GM19455 (cell line): ENCODE measurements around the gene AQP11.
A peak's percentile ranks its signal among the peaks of the same experiment; 100 is the strongest.
"Not testable (repeated sequence)": the region's sequence is repeated elsewhere in the genome, so short reads cannot be mapped to it uniquely, and the experiment has no call there.

ENCODE experiments used
- ATAC-seq: cut with Tn5 transposase; IDR thresholded peaks from one replicate; pipeline ENCODE4 v1.9.1; 2021; ENCODE audit not compliant: unreplicated experiment

Gene AQP11, protein sequence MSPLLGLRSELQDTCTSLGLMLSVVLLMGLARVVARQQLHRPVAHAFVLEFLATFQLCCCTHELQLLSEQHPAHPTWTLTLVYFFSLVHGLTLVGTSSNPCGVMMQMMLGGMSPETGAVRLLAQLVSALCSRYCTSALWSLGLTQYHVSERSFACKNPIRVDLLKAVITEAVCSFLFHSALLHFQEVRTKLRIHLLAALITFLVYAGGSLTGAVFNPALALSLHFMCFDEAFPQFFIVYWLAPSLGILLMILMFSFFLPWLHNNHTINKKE

DNA sequence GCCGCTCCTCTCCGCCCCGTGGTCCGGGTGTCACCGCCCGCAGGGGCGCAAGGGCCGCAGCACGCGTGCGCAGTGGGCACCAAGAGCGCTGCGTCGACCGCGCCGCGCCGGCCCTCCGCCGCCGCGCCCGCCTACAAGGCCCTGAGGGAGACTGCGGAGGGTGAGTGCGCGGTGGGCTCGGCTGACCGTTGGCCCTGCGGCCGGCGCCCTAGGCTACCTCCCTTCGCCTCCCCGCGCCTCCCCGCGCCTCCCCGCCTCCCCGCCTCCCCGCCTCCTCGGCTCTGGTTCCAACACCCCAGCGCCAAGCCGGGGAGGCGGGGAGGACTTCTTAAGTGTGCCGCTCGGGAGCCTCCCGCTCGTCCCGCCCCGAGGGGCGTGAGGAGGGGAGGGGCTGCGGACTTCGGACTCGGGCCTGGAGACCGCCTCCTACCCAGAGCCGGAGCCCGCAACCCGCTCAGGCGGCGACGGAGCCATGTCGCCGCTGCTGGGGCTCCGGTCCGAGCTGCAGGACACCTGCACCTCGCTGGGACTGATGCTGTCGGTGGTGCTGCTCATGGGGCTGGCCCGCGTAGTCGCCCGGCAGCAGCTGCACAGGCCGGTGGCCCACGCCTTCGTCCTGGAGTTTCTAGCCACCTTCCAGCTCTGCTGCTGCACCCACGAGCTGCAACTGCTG lies at the start of gene AQP11:
Gene AQP11, plus strand, starts transcription at position 433 of the 673 bp plus-strand sequence. Its CDS starts 40 bp downstream, at position 473.
- ATAC-seq = peak; percentile 89

DNA sequence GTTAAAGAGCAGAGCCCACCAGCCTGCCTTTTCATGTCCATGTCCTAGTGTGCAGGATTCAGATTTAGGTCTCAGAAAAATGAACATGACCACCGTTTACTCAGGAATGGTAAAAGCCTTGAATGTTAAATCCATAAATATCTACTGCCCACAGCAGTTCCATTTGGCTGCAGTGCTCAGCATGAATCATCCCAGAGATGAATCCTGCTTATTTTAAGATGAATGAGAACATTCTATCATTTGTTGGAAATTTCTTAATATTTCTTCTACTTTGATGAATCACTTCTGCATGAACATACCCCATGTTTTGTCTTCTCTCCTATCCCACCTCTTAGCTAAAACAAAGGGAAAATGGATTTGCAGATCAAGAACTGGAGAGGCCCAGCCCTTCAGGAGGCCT lies 47.5 kb upstream of the AQP11 start:
- no peak for ATAC-seq

DNA sequence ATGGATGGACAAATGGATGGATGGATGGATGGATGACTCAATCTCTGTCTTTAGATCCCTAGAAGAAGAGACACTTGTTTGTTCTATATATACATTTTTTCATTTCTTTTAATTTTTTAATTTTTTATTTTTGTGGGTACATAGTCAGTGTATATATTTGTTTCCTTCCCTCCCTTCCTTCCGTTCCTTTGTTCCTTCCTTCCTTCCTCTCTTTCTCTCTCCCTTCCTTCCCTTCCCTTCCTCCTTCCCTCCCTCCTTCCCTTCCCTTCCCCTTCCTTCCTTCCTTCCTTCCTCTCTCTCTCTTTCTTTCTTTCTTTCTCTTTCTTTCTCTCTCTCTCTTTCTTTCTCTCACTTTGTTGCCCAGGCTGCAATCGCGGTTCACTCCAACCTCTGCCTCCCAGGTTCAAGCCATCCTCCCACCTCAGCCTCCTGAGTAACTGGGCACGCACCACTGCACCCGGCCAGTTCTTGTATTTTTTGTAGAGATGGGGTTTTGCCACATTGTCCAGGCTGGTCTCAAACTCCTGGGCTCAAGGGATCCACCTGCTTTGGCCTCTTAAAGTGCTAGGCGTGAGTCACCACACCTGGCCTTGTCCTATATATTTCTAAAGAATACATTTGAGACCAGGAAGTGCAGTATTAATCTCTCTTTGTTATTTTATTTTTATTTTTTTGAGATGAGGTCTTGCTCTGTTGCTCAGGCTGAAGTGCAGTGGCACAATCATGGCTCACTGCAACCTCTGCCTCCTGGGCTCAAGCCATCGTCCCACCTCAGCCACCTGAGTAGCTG lies 42.5 kb upstream of the AQP11 start:
- no peak for ATAC-seq

DNA sequence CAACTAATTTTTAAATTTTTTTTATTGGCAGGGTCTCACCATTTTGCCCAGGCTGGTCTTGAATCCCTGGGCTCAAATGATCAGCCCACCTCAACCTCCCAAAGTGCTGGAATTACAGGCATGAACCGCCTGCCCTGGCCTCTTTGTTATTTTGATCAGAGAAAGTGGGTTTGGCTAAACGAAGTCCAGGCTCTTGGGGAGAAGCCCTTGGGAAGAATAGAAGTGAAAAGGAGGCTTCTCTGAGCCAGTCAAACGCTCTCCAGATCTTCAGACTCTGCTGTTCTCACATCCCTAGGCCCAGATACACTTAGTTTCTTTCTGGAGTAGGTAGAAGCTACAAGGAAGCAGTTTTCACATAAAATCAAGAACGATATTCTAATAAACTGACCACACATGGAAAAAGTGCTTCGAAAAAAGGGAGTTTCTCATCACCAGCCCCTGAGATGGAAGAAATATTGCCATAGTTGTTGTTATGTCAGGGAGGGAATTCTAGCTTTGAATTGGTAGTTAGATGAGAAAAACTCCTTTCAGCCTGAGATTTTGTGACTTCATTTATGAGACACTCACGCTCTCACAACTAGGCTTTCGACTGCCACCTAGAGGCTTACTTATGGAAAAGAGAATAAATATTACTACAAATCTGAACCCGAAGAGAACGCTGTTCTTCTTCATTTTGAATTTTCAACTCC lies 41.7 kb upstream of the AQP11 start:
- no peak for ATAC-seq

DNA sequence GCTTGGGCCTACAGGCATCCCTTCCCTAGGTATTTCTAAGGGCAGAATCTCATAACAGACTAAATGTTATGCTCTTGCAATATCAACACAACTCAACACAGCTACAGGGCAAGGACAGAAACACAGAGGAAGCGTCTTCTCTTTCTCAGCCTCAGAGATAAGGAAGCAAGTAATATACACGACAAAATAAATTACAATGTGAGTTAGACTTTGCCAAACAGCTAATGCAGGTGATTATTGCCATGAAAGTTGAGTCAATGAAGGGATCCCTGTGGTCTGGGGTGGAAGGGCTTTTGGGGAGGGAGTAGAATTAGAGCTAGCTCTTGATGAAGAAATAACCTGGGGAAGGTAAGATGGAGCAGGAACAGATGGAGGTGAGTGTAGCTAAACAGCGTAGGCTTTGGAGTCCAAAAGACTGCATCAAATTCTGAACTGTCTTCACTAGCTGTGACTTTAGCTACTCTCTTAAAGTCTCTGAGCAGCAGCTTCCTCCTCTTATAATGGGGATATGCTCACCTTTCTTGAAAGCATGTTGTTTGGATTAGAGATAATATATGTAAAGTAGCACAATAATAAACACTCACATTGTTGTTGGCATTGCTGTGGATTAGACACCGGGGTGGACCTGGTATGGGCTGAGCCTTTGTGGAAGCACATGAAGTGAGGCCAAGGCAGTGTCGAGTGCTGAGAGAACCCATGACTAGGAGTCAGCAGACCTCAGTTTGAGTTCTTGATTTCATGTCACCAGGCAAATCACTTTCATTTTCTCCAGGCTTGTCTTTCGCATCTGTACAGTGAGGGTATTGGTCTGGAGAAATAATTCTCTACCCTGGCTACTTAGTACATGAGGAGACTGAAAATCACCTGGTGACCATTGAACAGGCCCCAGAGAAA lies 41.0 kb upstream of the AQP11 start:
- no peak for ATAC-seq

DNA sequence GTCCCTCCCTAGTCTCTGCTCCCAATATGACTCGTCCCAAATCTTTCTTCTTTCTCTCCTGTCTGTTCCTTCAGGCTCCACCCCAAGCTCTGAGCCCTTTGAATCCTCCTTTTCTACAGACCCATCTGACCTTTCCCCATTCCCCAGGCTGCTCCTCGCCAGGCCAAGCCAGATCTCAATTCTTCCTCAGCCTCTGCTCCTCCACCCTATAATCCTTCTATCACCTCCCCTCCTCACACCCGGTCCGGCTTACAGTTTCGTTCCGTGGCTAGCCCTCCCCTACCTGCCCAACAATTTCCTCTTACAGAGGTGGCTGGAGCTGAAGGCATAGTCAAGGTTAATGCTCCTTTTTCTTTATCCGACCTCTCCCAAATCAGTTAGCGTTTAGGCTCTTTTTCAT lies 38.3 kb upstream of the AQP11 start:
- ATAC-seq = not testable (repeated sequence)

DNA sequence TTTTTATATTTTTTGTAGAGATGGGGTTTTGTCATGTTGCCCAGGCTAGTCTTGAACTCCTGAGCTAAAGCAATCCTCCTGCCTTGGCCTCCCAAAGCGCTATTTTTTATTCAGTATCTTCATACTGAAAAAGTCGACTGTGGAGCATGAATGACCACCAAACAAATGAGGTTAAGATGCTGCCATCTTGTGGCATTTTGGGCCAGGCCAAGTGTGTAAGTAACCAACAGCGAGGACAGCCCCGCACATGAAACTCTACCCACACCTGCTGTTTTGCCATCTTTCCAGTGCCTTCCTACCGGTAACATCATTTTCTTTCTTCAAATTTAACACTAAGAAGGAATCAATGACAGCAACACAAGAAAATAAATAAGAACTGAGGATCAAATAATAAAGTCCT lies 32.2 kb upstream of the AQP11 start:
- ATAC-seq = no peak

DNA sequence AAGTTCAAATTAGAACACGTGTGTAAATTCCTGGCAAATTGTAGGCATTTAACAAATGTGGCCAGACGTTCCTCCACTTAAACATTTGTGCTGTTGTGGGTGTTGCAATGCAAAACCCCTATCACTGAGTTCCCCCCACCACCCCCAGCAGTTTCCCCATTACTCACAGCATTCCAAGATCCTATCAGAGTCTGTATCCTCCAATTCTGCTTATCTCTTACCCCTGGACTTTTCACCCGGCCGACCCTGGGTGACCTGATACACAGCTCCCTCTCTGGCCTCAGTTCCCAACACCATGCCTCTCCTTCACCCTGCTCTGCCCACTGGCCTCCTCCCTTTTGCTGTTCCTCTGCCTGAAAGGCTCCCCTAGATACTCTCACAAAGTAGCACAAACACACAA lies 31.4 kb upstream of the AQP11 start:
- ATAC-seq = no peak

DNA sequence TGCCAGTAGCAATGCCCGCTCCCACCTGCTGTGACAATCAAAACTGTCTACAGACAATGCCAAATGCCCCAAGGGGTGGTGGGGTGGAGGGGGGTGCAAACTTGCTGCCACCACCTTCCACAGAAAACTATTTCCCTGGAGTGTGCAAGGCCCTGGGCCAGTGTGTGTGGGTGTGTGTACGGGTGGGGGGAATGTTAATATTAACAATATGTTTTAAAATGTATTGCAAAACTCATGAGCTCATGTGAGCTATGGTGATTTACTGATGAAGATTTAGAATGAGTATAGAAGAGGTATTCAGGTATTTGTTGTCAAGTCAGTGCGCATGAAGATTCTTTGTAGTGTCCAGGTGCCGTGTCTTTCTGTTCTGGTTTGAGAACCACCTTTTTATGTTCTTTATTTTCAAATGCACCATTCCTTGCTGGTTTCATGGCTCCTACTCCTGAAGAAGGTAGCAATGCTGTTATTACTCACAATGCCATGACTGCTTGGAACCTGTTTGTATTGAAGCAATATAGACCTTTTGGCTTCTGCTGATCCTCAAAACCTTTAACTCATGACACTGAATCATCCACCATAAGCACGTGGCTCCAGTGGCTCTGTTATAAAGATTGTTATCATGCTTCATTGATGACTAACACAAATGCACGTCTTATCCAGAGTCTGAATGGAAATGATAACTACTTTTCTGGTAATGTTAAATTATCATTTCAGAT lies 29.9 kb upstream of the AQP11 start:
- no peak for ATAC-seq

DNA sequence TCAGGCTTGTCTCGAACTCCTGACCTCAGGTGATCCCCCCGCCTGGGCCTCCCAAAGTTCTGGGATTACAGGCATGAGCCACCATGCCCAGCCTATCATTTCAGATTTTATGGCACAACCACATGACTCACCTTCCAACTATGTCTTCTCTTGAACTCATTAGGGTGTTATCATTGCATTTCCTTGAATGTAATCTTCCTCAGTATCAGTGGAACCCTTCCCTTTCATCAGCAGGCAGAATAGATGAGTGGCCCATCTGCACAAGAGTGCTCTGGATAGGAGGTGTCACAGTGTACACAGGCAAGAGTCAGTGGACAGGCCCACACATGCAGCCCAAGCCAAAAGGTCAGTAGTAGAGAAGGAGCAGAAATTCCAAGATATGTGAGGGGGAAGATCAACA lies 29.1 kb upstream of the AQP11 start:
- no peak for ATAC-seq

DNA sequence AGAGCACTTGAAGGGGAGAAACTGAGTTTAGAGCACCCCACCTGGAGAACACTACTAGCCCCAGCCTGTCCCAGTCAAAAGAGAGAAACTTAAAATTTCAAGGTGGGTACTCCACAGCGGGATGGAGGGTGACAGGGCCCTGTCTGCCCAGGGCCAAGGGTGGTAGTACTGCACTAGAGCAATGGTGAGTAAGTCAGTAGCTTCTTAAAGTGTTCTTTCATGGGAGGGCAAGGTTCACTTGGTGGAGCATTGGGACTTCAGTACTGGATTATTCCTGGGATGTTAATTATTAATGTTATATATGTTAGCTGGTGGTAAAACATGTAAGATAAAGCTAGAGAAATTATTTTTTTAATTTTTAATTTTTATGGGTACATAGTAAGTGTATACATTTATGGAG lies 28.5 kb upstream of the AQP11 start:
- no peak for ATAC-seq

DNA sequence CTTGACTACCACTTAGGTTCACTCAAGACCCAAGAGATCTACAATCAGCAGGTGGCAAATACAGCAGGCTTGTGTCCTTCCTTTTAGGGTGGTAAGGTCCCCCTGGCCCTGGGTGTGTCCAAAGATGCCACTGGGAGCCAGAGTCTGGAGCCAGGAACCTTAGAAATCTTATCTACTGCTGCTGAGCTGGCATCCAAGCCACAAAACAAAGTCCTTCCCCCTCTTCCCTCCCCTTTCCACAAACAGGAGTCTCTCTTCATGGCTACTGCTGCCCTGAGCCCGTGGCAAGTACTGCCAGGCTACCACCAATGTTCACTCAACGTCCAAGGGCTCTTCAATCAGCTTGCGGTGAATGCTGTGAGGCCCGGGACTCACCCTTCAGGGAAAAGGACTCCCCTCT lies 21.4 kb upstream of the AQP11 start:
- no peak for ATAC-seq

DNA sequence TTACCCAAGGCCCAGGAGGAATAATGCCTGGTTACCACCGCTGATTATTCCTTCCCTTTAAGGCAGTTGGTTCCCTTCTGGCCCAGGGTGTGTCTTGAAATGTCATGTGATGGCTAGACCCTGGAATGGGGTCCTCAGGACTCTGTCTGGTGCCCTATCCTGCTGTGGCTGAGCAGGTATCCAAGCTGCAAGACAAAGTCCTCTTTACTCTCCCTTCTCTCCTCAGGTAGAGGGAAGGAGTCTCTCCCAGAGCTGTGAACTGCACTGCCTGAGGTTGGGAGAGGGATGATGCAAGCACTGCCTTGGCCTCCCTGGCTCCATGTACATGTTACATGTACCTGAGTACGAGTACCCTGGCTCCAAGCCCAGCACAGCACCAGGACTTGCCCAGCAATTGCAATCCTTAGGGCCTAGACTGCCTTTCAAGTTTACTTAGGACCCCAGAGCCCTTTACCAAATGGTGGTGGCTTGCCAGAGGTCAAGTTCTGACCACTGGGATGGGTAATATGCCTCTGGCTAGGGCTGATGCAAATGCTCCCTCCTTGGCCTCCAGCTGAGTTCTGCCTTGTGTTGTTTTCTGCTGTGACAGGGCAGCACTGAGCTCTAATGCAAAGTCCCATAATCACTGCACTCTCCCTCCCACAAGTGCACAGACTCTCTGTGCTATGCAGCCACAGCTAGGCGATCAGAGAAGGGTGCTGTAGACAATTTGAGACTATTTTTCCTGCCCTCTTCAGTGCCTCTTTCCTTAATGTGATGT lies 20.7 kb upstream of the AQP11 start:
- no peak for ATAC-seq

DNA sequence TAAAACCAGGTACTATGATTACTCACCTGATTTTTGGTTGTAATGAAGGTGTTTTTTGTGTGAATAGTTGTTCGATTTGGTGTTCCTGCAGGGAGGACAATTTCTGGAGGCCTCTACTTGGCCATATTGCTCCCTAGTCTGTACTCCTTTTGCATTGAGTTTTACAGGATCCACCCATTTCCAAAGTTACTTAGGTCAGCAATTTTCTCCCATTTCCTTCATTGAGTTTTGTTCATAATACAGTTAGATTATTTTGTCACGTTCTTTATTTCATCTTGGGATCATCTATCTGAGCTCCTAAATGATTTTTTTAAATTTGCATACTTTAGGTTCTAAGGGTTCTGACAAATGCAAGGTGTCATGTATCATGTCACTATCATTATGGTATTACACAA lies 20.1 kb upstream of the AQP11 start:
- ATAC-seq = no peak

DNA sequence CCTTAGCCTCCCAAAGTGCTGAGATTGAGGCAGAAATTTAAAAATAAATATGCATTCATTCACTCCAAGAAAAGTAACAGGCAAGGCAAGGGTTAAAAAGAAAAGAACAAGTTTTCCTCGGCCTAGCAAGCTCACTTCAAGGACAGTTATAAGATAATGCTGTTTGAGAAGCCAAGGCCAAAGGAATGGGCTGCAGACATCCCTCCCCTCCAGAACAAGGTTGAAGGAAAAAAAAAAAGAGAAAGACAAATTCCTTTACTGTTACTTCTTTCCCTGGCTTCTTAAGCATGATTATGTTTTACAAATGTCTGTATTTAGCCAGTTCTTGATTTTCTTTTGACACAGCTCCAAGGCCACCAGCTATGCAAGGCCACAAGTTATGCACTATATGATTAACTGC lies 18.9 kb upstream of the AQP11 start:
- ATAC-seq = not testable (repeated sequence)

DNA sequence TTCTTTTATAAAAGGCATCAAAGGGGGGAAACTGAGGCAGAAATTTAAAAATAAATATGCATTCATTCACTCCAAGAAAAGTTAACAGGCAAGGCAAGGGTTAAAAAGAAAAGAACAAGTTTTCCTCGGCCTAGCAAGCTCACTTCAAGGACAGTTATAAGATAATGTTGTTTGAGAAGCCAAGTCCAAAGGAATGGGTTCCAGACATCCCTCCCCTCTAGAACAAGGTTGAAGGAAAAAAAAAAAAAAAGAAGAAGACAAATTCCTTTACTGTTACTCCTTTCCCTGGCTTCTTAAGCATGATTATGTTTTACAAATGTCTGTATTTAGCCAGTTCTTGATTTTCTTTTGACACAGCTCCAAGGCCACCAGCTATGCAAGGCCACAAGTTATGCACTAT lies 14.3 kb upstream of the AQP11 start:
- ATAC-seq = not testable (repeated sequence)

DNA sequence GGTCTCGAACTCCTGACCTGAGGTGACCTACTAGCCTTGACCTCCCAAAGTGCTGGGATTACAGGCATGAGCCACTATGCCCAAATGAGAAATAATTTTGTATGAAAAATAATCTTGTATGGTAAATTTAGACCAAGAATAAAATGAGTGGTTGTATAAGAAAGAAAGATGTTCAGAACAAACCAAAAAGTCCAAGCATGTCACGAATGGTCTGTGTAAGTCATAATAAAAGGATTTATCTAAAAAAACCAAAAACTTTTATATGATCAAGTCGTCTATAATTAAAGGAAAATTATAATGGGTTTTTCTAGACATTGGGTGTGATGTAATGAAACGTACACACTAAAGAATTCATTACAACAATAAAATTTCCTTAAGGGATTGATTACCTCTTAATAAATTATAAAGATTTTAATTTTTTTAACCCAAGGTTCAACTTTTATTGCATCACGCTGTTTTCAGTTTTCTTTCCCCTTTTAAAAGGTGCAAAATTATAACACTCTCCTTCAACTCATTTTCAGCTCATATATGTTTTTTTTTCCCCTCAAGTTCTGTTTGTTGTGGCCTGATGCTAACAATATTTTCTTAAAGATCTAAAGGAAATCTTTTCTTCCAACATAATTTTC lies 8.9 kb upstream of the AQP11 start:
- no peak for ATAC-seq

DNA sequence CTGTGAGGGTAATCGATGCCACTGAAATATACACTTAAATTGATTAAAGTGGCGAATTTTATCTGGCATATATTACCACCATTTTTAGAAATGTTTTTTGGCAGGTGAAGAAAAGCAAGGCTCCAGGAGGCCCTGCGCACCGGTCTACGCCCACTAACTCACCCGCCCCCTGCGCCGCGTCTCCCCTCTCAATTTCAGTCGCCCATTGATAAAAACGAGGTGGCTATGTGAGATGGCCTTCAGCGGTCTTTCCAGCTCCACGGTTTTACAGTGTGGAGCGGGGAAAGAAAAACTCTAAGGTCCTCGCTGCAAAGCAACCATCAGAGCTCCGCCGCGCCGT lies 602 bp upstream of the AQP11 start:
- peak; percentile 29 for ATAC-seq
